Neuron (in vitro differentiated cells): ENCODE results near the gene EML1.

Experiments used
- H2AFZ ChIP-seq: one replicate; pipeline ENCODE4 v1.6.1; 2013; ENCODE audit warnings: low read depth, mild to moderate bottlenecking, inconsistent platforms, low read length, moderate library complexity
- H3K27me3 ChIP-seq: one replicate; pipeline ENCODE4 v1.6.1; 2013; ENCODE audit warnings: low read length; ENCODE audit not compliant: insufficient read depth
- H3K36me3 ChIP-seq: one replicate; pipeline ENCODE4 v1.6.1; 2013; ENCODE audit warnings: low read length; ENCODE audit not compliant: insufficient read depth
- H3K4me1 ChIP-seq: one replicate; pipeline ENCODE4 v1.6.1; 2013; ENCODE audit warnings: low read length; ENCODE audit not compliant: insufficient read depth
- H3K4me3 ChIP-seq: 2 replicates; pipeline ENCODE4 v1.5.1; 2013; ENCODE audit warnings: mild to moderate bottlenecking, low read length, moderate library complexity
- H3K9me3 ChIP-seq: one replicate; pipeline ENCODE4 v1.6.1; 2013; ENCODE audit warnings: low read length

EML1 gene

GRCh38 chr14:99777951-99778350 is 15.3 kb upstream of the EML1 start:
- peaks cover 3% of the 10 kb centered on the region for H3K27me3 ChIP-seq
- H3K36me3 ChIP-seq = no peaks in the 10 kb centered on the region
- H3K9me3 ChIP-seq = peaks cover 6% of the 10 kb centered on the region
- no peak overlapping the region for H2AFZ ChIP-seq
- peaks cover 22% of the 10 kb centered on the region for H3K4me1 ChIP-seq
- H3K4me3 ChIP-seq = no peak overlapping the region

- Histone ChIP-seq H2AFZ (no peak overlapping the region), H3K36me3 (no peaks in the 10 kb centered on the region), H3K4me3 (no peak overlapping the region), H3K4me1 (peaks cover 4% of the 10 kb centered on the region), H3K9me3 (peaks cover 6% of the 10 kb centered on the region), H3K27me3 (peaks cover 3% of the 10 kb centered on the region)
Measured at GRCh38 chr14:99779751-99780150, 13.5 kb upstream of the EML1 start.

GRCh38 chr14:99780690-99781089 is 12.5 kb upstream of the EML1 start:
- Histone ChIP-seq H3K9me3 (peaks cover 6% of the 10 kb centered on the region), H2AFZ (no peak overlapping the region), H3K4me3 (no peak overlapping the region), H3K4me1 (no peaks in the 10 kb centered on the region), H3K36me3 (no peaks in the 10 kb centered on the region), H3K27me3 (peaks cover 3% of the 10 kb centered on the region)

GRCh38 chr14:99781091-99781490 is 12.1 kb upstream of the EML1 start:
- H2AFZ ChIP-seq = no peak overlapping the region
- H3K27me3 ChIP-seq = peaks cover 3% of the 10 kb centered on the region
- H3K36me3 ChIP-seq = no peaks in the 10 kb centered on the region
- no peak overlapping the region for H3K4me3 ChIP-seq
- H3K4me1 ChIP-seq = no peaks in the 10 kb centered on the region
- peaks cover 6% of the 10 kb centered on the region for H3K9me3 ChIP-seq

GRCh38 chr14:99781853-99782610 is 11.2 kb upstream of the EML1 start:
- H3K4me3 ChIP-seq = no peak overlapping the region
- no peaks in the 10 kb centered on the region for H3K36me3 ChIP-seq
- H3K27me3 ChIP-seq = peaks cover 7% of the 10 kb centered on the region
- H2AFZ ChIP-seq = no peak overlapping the region
- no peaks in the 10 kb centered on the region for H3K4me1 ChIP-seq
- H3K9me3 ChIP-seq = peaks cover 6% of the 10 kb centered on the region

- Histone ChIP-seq H3K4me3 (no peak overlapping the region), H3K36me3 (no peaks in the 10 kb centered on the region), H3K27me3 (peaks cover 7% of the 10 kb centered on the region), H3K4me1 (no peaks in the 10 kb centered on the region), H3K9me3 (peaks cover 4% of the 10 kb centered on the region), H2AFZ (no peak overlapping the region)
Measured at GRCh38 chr14:99784508-99784907, 8.7 kb upstream of the EML1 start.

- peaks cover 7% of the 10 kb centered on the region for H3K27me3 ChIP-seq
- H3K4me1 ChIP-seq = no peaks in the 10 kb centered on the region
Measured at GRCh38 chr14:99785426-99785825, 7.8 kb upstream of the EML1 start.

GRCh38 chr14:99786511-99786989 is 6.7 kb upstream of the EML1 start:
- Histone ChIP-seq H3K36me3 (no peaks in the 10 kb centered on the region), H3K4me3 (no peak overlapping the region), H3K9me3 (no peaks in the 10 kb centered on the region)

More at GRCh38 chr14:99785426-99785825, 7.8 kb upstream of the EML1 start:
- H3K36me3 ChIP-seq = no peaks in the 10 kb centered on the region
- no peak overlapping the region for H3K4me3 ChIP-seq
- no peak overlapping the region for H2AFZ ChIP-seq
- peaks cover 2% of the 10 kb centered on the region for H3K9me3 ChIP-seq

GRCh38 chr14:99788713-99789112 is 4.5 kb upstream of the EML1 start:
- Histone ChIP-seq H3K4me3 (no peak overlapping the region), H2AFZ (no peak overlapping the region), H3K36me3 (no peaks in the 10 kb centered on the region), H3K4me1 (no peaks in the 10 kb centered on the region), H3K27me3 (peaks cover 4% of the 10 kb centered on the region), H3K9me3 (no peaks in the 10 kb centered on the region)

More at GRCh38 chr14:99786511-99786989, 6.7 kb upstream of the EML1 start:
- Histone ChIP-seq H2AFZ (no peak overlapping the region), H3K27me3 (peaks cover 4% of the 10 kb centered on the region), H3K4me1 (no peaks in the 10 kb centered on the region)

- H3K4me1 ChIP-seq = peaks cover 2% of the 10 kb centered on the region
- peaks cover 4% of the 10 kb centered on the region for H3K27me3 ChIP-seq
- H3K9me3 ChIP-seq = no peaks in the 10 kb centered on the region
- no peak overlapping the region for H2AFZ ChIP-seq
- H3K4me3 ChIP-seq = no peak overlapping the region
- H3K36me3 ChIP-seq = no peaks in the 10 kb centered on the region
Measured at GRCh38 chr14:99789581-99789980, 3.6 kb upstream of the EML1 start.

- Histone ChIP-seq H3K27me3 (peaks cover 4% of the 10 kb centered on the region), H3K9me3 (no peaks in the 10 kb centered on the region), H3K4me1 (peaks cover 10% of the 10 kb centered on the region), H3K4me3 (no peak overlapping the region), H2AFZ (no peak overlapping the region), H3K36me3 (no peaks in the 10 kb centered on the region)
Measured at GRCh38 chr14:99790201-99790977, 2.8 kb upstream of the EML1 start.

GRCh38 chr14:99790978-99791376 is 2.2 kb upstream of the EML1 start:
- H2AFZ ChIP-seq = no peak overlapping the region
- H3K9me3 ChIP-seq = no peaks in the 10 kb centered on the region
- no peak overlapping the region for H3K4me3 ChIP-seq
- no peaks in the 10 kb centered on the region for H3K36me3 ChIP-seq
- H3K27me3 ChIP-seq = peaks cover 4% of the 10 kb centered on the region
- H3K4me1 ChIP-seq = peaks cover 14% of the 10 kb centered on the region

- Histone ChIP-seq H3K4me1 (peaks cover 14% of the 10 kb centered on the region), H3K36me3 (no peaks in the 10 kb centered on the region), H3K9me3 (no peaks in the 10 kb centered on the region), H2AFZ (no peak overlapping the region), H3K27me3 (peaks cover under 1% of the 10 kb centered on the region), H3K4me3 (no peak overlapping the region)
Measured at GRCh38 chr14:99791476-99792209, 1.6 kb upstream of the EML1 start.
